HTR-8/SVneo (cell line): ENCODE measurements around the gene NDUFB10.
"Not testable (repeated sequence)": the region's sequence is repeated elsewhere in the genome, so short reads cannot be mapped to it uniquely, and the experiment has no call there.

Source experiments
- DNase-seq: peaks from one replicate; pipeline ENCODE4 v3.0.0; 2011; ENCODE audit warnings: low spot score, mixed read lengths; ENCODE audit not compliant: insufficient read length
- FAIRE-seq: peaks from 2 replicates; lab custom pipeline; 2011; peaks lifted over from hg19 to GRCh38; lab: Jason Lieb, UNC

NDUFB10 gene

DNA sequence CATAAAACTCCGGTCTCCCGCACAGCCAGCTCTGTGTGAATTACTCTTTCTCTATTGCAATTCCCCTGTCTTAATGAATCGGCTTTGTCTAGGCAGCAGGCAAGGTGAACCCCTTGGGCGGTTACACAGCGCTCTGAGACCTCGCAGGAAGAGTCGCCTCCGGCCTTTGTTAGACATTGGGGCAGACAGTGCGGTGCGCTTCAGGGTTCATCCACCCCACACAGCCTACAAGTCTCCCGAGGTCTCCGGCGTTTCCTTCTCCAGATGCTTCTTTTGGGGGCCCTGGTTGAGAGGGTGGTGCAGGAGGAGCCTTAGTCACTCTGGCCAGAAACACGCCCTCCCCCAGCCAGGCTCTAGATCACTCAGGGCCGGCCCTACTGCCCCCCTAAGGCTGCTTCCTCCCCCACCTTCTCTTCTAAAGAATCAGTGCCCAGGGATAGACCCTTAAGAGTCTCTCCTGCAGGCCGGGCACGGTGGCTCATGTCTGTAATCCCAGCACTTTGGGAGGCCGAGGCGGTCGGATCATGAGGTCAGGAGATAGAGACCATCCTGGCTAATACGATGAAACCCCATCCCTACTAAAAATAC lies 14.6 kb upstream of the NDUFB10 start:
- no peak for FAIRE-seq

DNA sequence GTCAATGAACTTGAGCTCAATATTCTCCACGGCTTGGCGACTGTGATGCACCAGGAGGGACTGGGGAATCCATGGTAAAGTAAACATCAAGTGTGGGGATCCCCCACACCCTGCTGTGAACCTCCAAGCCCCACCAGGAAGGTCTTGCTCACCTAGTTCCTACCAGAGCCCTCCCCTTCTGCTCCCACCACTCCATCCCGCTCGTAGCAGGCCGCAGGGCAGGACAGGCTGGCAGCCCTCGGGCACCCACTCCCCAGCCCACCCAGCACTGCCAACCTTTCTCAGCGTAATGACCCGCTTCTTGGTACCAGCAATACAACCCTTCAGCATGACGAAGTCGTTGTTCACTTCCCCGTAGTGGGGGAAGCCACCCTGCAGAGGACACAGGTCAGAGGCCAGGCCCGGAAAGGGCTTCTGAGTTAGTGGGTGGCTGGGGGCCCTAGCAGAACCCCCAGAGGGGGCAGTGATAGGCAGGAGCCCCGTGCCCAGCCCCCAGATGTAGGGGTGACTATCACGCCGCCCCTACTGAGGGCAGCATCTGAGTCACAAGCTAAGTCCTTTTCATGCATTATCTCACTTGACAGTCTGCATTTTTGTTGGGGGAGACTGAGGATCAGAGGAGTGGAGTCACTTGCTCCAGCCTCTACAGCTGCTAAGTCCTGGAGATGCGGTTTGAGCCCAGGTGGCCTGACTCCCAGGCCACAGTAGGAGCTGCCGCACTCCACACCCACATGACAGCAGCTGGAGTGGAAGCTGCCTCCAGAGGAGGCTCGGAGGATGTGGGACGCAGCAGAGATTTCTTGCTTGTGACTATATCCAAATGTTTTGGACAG lies 13.6 kb upstream of the NDUFB10 start:
- DNase-seq (no peak), FAIRE-seq (no peak)

More for the DNA sequence above, 14.6 kb upstream of the NDUFB10 start:
- no peak for DNase-seq

DNA sequence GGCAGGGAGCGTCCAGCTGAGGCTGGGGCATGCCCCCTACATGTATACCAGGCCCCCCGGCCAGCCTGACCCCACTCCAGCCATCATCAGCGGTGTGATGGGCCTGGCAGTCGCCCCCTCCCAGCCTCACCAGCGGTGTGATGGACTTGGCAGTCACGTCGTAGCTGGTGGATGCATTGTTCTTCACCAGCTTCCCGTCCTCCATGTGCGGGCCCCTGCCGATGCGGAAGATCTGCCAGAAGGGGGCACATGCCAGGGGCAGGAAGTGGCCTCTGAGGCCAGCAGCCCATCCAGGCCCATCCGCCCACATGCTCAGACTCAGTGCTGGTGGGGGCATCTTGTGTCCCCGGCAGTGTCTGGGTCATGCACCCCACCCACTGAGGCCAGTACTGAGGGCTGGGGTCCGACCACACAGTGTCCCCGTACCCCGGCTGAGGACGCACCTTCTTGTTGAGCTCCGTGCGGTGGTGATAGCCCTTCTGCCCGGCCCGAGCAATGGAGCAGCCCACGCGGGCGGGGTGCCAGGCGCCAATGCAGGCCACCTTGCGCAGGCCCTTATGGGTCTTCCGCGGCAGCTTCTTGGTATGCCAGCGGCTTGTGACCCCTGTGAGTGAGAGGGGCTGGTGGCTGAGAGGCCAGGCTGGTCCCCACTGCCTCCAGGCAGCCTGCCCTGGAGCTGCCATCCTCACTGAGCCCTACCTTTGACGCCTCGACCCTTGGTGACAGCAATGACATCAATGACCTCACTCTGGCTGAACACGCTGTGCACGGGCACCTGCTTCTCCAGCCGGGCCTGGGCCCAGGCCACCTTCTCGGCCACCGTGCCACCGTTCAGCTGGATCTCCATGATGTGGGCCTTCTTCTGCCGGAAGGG lies 12.6 kb upstream of the NDUFB10 start:
- no peak for DNase-seq
- FAIRE-seq: no peak

DNA sequence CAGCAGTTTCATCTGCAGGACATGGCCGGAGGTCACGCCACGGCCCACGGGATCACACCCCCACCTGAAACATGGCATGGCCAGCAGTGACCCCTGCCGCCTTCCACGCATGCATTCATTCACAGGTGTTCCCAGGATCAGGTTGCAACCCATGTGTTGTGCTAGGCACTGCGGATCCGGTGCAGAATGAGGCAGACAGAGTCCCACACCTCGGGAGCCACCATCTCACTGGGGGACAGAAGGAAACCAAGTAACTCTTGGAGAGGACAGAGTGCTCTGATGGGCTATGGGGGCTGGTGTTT lies 12.0 kb upstream of the NDUFB10 start:
- DNase-seq (no peak), FAIRE-seq (peak; percentile 46)

DNA sequence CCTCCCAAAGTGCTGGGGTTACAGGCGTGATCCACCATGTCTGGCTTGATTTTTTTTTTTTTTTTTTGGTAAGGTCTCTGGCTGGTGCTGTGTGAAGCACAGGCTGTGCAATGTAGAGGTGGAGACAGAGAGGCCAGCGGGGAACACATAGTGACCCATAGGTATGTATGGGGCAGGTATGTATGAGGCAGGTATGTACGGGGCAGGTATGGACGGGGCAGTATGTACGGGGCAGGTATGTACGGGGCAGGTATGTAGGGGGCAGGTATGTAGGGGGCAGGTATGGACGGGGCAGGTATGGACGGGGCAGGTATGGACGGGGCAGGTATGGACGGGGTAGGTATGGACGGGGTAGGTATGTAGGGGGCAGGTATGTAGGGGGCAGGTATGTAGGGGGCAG lies 9.8 kb upstream of the NDUFB10 start:
- no peak for DNase-seq
- FAIRE-seq: no peak

DNA sequence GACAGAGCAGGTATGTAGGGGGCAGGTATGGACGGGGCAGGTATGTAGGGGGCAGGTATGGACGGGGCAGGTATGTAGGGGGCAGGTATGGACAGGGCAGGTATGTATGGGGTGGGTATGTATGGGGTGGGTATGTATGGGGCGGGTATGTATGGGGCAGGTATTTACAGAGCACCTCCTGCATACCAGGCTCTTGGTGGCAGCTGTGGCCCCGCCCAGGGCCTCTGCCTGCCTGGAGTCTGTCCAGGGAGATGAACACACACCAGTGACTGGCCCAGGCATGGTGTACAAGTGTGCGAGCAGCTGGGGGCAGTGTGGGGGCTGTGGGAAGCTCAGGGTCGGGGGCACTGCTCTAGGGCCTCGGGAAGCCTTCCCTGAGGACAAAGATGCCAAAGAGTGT lies 9.3 kb upstream of the NDUFB10 start:
- DNase-seq: no peak
- no peak for FAIRE-seq

DNA sequence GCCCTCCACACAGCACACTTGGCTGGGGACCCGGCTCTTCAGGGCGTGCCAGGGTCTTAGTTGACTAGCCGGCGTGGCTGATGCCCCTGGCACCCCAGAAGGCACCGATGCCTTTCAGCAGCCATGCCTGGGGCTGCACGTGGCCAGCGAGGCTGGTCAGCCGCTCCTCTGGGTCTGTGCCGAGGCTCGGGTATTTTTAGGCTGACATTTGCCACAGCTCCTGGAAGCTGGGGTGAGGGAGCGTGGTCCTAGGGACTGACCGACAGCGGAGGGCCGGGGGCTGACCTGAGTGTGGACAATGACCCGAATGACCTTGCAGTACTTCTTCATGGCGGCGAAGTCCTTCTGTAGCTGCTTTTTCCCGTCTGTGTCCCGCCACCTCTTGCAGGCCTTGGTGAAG lies 8.8 kb upstream of the NDUFB10 start:
- DNase-seq (no peak), FAIRE-seq (no peak)

DNA sequence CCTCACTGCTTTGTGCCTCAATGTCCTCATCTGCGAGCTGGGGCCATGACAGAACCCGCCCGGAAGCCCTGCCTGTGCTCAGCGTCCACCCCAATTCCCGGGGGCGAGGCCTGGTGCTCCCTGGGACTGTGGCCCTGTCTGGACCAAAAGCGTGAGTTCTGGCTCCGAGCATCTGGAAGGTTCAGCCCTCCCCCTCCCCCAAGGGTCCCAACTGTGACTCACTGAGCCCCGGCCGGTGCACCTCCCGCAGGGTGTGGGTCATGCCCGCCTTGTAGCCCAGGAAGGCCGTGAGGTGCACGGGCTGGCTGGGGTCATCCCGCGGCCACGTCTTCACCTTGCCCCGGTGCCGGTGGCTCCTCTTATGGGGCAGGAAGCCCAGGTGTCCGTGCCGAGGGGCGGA lies 5.6 kb upstream of the NDUFB10 start:
- DNase-seq (no peak), FAIRE-seq (no peak)

DNA sequence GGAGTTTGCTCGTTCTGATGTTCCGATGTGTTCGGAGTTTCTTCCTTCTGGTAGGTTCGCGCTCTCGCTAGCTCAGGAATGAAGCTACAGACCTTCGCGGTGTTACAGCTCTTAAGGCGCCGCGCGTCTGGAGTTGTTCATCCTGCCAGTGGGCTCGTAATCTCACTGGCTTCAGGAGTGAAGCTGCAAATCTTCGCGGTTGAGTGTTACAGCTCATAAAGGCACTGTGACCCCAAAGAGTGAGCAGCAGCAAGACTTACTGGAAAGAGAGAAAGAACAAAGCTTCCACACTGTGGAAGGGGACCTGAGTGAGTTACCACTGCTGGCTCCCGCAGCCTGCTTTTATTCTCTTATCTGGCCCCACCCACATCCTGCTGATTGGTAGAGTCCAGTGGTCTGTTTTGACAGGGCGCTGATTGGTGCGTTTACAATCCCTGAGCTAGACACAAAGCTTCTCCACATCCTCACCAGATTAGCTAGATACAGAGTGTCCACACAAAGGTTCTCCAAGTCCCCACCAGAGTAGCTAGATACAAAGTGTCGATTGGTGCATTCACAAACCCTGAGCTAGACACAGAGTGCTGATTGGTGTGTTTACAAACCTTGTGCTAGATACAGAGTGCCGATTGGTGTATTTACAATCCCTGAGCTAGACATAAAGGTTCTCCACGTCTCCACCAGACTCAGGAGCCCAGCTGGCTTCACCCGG lies 1.8 kb upstream of the NDUFB10 start:
- DNase-seq, FAIRE-seq: not testable (repeated sequence)

DNA sequence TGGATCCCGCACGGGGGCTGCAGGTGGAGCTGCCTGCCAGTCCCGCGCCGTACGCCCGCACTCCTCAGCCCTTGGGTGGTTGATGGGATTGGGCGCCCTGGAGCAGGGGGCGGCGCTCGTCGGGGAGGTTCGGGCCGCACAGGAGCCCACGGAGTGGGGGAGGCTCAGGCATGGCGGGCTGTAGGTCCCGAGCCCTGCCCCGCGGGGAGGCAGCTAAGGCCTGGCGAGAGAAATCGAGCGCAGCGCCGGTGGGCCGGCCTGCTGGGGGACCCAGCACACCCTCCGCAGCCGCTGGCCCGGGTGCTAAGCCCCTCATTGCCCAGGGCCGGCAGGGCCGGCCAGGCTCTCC lies 1.2 kb upstream of the NDUFB10 start:
- not testable (repeated sequence) for DNase-seq, FAIRE-seq

DNA sequence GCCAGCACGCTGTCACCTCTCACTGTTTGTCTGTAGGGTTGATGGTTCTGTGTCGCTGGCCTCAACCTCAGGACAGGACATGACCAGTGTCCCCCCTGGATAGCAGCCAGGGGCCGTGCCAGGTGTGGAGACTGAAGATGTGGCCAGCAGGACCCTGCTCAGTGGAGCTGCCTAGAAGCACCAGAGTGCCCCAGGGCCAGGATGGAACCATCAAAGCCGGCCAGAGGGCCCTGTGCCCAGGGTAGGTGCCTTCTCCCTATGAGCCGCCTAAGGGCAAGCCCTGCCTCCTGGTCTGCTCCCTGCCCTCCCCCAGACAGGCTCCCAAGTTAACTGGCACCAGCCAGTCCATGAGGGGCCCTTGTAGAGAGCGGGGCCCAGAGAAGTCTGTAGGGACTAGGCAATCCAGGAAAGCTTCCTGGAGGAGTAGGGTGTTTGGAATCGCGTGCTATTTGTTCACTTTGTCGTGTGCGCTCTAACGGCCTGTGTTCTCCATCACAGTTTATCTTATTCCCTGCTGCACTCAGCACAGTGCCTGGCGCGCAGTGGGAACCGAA lies 546 bp upstream of the NDUFB10 start:
- FAIRE-seq: no peak
- DNase-seq: no peak

DNA sequence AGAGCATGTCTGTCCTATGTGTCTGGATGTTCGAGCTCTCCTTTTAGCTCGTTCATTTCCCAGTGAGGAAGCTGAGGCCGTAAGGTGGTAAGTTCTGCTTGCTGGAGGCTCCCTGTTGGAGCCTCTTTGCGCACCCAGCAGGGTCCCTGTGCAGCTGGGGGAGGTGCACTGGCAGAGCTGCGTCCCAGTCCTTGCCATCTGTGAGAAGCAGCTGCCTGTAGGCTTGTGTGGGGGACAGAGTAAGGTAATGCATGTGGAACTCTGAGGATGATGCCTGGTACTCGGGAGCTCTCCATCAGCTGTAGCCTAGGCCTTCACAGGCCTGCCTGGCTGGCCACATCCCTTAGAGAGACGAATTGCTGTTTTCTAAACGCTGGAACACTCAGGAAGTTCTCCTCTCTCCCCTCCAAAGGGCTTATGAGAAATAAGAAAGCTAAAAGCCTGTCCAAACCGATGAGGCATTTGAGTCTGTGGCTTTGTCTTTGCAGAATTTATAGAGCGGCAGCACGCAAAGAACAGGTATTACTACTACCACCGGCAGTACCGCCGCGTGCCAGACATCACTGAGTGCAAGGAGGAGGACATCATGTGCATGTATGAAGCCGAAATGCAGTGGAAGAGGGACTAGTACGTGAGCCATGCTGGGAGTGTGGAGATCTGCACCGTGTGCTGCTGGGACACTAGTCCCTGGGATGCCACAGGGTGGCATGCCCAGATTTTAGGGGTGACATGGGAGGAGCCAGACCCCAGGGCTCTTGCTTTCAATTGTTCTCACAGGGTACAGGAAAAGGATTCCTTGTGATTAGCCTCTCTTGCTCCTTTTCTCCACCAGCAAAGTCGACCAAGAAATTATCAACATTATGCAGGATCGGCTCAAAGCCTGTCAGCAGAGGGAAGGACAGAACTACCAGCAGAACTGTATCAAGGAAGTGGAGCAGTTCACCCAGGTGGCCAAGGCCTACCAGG lies 1.6 kb downstream of the NDUFB10 start:
- no peak for DNase-seq
- no peak for FAIRE-seq

DNA sequence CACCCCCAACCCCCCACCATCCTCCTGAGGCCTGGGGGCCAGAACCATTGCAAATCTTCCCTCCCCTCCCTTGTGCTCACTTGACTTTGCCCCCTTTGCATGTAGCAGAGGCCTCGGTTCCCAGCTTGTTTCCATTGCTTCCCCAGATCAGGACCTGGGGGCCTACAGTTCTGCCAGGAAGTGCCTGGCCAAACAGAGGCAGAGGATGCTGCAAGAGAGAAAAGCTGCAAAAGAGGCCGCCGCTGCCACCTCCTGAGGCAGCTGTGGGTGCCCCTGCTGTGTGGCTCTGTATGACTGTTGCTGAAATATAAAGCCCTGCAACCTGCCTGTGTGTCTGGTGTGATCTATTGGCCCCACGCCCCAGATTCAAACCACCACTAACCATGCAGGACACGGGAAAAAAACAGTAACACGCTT lies 2.3 kb downstream of the NDUFB10 start:
- no peak for DNase-seq
- FAIRE-seq: no peak

DNA sequence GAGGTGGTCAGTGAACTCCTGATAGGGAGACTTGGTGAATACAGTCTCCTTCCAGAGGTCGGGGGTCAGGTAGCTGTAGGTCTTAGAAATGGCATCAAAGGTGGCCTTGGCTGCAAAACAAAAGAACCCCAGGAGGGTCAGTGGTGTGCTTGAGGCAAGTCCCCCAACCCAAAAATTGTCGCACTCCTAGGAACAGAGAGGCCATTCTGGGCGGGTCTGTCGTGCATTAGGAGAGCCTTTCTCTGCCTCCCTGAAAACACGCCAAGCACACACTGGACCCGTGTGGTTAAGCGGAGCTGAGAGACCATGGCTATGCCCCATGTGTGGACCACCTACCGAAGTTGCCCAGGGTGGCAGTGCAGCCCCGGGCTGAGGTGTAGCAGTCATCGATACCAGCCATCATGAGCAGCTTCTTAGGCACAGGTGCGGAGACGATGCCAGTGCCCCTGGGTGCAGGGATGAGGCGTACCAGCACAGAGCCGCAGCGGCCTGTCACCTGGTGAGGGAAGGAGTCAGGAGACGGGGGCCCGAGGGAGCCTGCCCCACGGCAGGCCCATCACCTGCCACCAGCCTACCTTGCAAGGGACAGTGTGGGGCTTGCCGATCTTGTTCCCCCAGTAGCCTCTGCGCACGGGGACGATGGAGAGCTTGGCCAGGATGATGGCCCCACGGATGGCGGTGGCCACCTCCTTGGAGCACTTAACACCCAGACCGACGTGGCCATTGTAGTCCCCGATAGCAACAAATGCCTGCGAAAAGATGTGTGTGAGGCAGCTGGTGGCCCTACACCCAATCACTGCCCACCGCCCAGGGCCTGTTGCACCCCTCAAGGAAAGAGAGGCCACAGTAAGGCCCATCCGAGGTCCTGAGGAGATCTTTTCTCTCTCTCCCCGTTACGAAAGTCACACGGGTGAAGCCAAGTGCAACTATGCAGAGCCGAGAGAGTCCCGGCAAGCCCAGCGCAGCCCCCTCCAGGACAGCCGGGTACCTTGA lies 3.1 kb downstream of the NDUFB10 start:
- not testable (repeated sequence) for FAIRE-seq

DNA sequence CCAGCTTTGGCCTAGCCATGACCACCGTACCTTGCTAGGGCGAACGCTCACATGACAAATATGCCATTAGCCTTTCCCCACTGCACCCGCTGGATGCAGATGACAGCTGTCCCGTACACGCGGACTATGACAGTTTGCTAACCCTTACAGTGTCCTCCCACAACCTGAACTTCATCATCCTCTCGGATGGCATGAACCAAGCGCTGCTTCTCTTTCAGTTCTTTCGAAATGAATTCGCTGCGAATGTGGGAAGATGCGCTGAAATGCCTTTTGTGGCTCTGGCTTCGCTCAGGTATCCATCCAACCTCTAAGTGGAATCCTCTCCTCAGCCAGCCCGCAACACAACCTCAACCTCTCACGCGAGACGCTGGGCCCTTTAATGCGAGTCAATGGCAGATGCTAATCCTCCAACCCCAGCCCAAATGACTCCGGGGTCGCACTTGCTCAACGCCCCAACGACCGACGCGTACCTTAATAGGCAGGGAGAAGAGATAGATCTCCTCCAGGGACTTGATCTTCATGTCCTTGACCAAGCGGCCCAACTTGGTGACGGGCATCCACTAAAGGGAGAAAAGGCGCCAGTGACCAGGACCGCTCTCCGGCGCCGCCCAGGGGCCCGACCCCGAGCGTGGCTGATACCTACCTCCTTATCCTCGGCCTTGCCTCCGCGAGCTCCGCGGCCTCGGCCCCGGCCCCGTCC lies 4.6 kb downstream of the NDUFB10 start:
- DNase-seq (no peak), FAIRE-seq (no peak)

More for the DNA sequence above, 3.1 kb downstream of the NDUFB10 start:
- not testable (repeated sequence) for DNase-seq

DNA sequence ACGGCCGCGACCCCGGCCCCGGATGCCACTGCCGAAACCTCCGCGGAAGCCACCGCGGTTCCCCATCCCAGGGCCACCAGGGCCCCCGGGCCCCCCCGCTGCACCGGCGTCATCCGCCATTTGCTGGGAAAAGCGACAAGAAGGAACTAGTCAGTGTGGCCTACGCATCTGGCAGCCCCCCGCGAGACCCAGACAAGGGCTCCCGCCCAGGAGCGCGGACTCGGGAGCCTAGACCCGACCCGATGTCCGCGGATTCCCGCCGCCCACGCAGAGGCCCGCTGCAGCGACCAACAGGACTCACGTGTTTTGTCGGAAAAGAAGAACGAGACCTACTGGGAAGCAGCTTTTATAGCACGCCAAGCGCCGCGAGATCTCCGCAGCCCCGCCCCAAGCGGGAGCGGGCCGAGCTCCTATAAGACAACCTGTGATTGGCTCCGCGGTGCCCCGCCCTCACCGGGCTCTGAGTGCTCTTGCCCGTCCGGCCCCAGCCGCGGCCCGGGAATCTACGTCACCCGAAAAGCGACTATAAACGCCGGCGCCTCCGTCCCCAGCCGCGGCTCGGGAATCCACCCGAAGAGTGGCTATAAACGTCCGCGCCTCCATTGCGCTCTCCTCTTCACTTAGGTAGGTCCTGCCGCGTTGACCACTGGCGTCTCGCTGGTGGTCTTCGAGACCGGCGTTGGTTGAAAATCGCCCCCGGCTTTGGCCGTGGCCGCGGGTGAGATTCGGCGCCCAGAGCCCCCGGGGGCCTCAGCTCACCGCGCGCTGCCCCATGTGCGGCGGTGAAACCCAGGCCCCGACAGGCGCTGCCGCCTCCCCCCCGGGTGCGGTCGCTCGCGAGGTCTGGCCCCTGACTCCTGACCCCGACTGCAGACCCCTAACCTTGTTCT lies 5.4 kb downstream of the NDUFB10 start, which contains the start of gene RPS2:
RPS2 (minus strand) TSS at position 321 of the 890 bp plus-strand sequence; CDS start at position 120, 201 bp downstream.
- no peak for FAIRE-seq
- DNase-seq: peak; percentile 98
